OCI-LY1 (cell line): ENCODE measurements around the gene ADGRG1.

ENCODE experiments used
- CTCF ChIP-seq: fragments of 200-600 bp; sonication (generic), shearing (Covaris generic); IDR thresholded peaks from 2 replicates; pipeline ENCODE4 v1.5.1; 2017; ENCODE audit warnings: mild to moderate bottlenecking, antibody characterized with exemption, low read length, moderate library complexity, mixed read lengths
- EZH2 ChIP-seq: fragments of 200-600 bp; sonication (generic), shearing (Covaris generic); IDR thresholded peaks from 2 replicates; pipeline ENCODE4 v1.8.0; 2017; ENCODE audit warnings: borderline replicate concordance, mixed run types, mild to moderate bottlenecking, antibody characterized with exemption, low read length, moderate library complexity, mixed read lengths

GRCh38 chr16:57589374-57589773, 39.1 kb upstream of the ADGRG1 start:
- TF ChIP-seq EZH2, result no peak
- no peak for TF ChIP-seq CTCF
